Measurements from ENCODE around the gene SPIRE1. TPM values are rescaled to one million over a fixed set of nuclear protein-coding genes. Genes with fewer than 3 reads are reported as not detected.

SPIRE1 gene
- total RNA-seq, 1 donor from 2014 or later: 42.4 TPM

DNA sequence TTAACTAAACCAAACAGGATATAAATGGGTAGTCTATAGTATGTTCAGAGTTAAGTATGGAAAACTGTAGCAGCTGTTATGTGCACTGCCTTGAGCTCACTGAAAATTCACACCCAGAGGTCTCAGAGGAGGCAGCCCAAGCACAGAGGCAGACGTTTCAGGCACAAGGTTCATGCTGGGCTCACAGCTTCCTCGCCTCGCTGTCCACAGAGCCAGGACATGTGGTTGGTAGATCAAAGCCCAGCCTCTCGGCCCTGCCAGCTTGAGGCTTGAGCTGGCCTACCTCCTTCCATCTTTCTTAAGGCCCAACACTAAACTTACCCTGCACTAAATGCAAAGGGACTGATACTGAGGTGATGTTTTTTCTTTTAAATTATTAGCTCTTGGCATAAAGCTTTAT is 206.5 kb downstream of the SPIRE1 start:
- intact Hi-C loops (cut with micrococcal nuclease): no loop called here

DNA sequence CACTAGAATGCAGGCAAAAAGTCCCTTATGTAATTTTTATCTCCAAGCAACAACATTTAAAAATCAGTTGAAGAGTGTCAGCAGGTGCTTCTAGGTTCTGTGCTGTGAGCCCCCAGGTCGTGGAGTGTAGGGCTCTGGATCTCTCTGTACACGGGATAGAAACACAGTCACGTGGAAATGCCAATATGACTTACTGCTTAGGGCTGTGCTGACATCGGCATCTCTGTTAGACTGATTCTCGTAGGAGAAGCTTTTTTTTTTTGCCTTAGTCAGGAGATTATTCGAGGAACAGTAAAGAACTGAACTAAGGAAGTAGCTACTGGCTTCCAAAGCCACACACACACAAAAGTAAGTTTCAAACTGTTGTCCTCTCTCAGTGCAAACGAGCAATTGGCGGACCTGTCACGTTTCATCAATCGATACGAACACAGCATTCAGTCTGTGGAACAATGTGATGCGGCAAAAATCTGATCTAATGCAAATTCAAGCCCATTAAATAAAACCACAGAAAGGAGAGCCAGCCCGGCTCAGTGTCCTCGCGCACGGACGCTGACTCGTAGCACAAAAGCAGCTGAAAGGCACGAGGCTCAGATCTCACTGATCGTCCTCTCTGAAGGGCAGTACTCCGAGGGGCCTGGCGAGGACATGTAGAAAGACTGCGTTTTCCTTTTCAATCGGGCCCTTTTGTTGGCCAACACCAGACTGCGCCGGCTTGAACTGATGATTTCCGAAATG is 208.7 kb downstream of the SPIRE1 start:
- intact Hi-C loops (cut with micrococcal nuclease): no loop called here
- Histone ChIP-seq H3K27me3 (ENCODE audit: low read depth) (no peaks in the 10 kb centered on the region), H3K36me3 (peaks cover 89% of the 10 kb centered on the region), H3K27ac (replicated peaks) (no peak overlapping the region), H3K4me1 (no peaks in the 10 kb centered on the region), H3K4me3 (no peak overlapping the region), H3K9me3 (replicated peaks) (peaks cover 6% of the 10 kb centered on the region)
- DNase-seq: no peak
- TF ChIP-seq, protein P1, sequence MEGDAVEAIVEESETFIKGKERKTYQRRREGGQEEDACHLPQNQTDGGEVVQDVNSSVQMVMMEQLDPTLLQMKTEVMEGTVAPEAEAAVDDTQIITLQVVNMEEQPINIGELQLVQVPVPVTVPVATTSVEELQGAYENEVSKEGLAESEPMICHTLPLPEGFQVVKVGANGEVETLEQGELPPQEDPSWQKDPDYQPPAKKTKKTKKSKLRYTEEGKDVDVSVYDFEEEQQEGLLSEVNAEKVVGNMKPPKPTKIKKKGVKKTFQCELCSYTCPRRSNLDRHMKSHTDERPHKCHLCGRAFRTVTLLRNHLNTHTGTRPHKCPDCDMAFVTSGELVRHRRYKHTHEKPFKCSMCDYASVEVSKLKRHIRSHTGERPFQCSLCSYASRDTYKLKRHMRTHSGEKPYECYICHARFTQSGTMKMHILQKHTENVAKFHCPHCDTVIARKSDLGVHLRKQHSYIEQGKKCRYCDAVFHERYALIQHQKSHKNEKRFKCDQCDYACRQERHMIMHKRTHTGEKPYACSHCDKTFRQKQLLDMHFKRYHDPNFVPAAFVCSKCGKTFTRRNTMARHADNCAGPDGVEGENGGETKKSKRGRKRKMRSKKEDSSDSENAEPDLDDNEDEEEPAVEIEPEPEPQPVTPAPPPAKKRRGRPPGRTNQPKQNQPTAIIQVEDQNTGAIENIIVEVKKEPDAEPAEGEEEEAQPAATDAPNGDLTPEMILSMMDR (IDR thresholded peaks at IDR 0.05; ENCODE audit: borderline replicate concordance): no peak

More for the DNA sequence above, 206.5 kb downstream of the SPIRE1 start:
- Histone ChIP-seq H3K9me3 (replicated peaks) (no peaks in the 10 kb centered on the region), H3K27ac (replicated peaks) (no peak overlapping the region), H3K4me3 (no peak overlapping the region), H3K4me1 (no peaks in the 10 kb centered on the region), H3K36me3 (peaks cover 68% of the 10 kb centered on the region), H3K27me3 (ENCODE audit: low read depth) (no peaks in the 10 kb centered on the region)
- DNase-seq: no peak
- TF ChIP-seq, protein P1 (IDR thresholded peaks at IDR 0.05; ENCODE audit: borderline replicate concordance): no peak

DNA sequence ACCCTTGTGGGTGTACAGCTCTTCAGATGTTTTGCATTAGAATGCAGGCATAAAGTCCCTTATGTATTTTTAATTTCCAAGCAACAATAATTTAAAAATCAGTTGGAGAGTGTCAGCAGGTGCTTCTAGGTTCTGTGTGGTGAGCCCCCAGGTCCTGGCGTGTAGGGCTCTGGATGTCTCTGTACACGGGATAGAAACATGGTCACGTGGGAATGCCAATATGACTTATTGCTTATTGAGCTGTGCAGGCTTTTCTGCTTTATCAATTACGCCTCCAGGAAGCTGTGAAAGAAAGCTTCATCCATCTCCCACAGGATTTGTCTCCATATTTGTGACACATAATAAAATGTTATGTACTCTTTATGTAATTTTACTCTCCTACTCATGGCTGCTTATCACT is 212.4 kb downstream of the SPIRE1 start:
- no peaks in the 10 kb centered on the region for H3K27me3 ChIP-seq (ENCODE audit: low read depth)
- no peak overlapping the region for H3K27ac ChIP-seq (replicated peaks)
- no peak overlapping the region for H3K4me3 ChIP-seq
- H3K9me3 ChIP-seq (replicated peaks): peaks cover 18% of the 10 kb centered on the region
- intact Hi-C loops (cut with micrococcal nuclease): no loop called here
- no peak for DNase-seq
- TF ChIP-seq, protein P1 (IDR thresholded peaks at IDR 0.05; ENCODE audit: borderline replicate concordance): no peak
- no peaks in the 10 kb centered on the region for H3K4me1 ChIP-seq
- peaks cover 72% of the 10 kb centered on the region for H3K36me3 ChIP-seq

DNA sequence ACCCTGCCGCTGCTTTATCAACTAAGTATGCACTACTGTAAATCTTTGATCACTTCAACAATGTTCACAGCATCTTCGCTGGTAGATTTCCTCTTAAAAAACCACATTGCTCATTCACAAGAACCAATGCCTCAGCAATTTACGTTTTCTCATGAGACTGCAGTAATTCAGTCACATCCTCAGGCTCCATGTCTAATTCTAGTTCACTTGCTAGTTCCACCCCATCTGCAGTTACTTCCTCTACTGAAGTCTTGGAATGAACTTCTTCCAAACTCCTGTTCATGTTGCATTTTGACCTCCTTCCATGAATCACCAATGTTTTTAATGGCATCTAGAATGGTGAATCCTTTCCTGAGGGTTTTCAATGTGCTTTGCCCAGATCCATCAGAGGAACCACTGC is 214.4 kb downstream of the SPIRE1 start:
- H3K4me1 ChIP-seq: no peaks in the 10 kb centered on the region
- no peak overlapping the region for H3K4me3 ChIP-seq
- TF ChIP-seq, protein P1 (IDR thresholded peaks at IDR 0.05; ENCODE audit: borderline replicate concordance): no peak
- H3K27me3 ChIP-seq (ENCODE audit: low read depth): no peaks in the 10 kb centered on the region
- intact Hi-C loops (cut with micrococcal nuclease): no loop called here
- peaks cover 55% of the 10 kb centered on the region for H3K36me3 ChIP-seq
- DNase-seq: no peak
- H3K27ac ChIP-seq (replicated peaks): no peak overlapping the region
- peaks cover 18% of the 10 kb centered on the region for H3K9me3 ChIP-seq (replicated peaks)

DNA sequence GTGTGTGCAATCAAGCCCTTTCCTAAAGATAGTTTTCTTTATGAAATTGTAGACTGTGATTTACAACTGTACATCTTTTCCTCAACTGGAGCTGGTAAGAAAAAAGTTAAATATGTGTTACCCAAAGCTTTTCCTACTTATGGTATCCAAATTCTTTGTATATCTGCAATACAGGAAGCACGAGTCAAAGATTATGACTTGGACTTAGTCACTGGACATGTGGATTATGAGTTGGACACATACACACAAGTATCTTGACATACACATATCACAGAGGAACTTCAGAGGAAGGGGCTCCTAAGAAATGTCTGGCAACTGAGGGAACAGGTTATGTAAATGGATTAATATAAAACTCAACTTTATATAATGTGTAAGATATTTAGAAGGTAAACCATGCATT is 215.0 kb downstream of the SPIRE1 start:
- H3K4me3 ChIP-seq: no peak overlapping the region
- TF ChIP-seq, protein P1 (IDR thresholded peaks at IDR 0.05; ENCODE audit: borderline replicate concordance): no peak
- H3K4me1 ChIP-seq: no peaks in the 10 kb centered on the region
- peaks cover 49% of the 10 kb centered on the region for H3K36me3 ChIP-seq
- H3K27me3 ChIP-seq (ENCODE audit: low read depth): no peaks in the 10 kb centered on the region
- no peak for DNase-seq
- intact Hi-C loops (cut with micrococcal nuclease): no loop called here
- no peak overlapping the region for H3K27ac ChIP-seq (replicated peaks)
- peaks cover 18% of the 10 kb centered on the region for H3K9me3 ChIP-seq (replicated peaks)
